ENCODE data around the gene FRY. TPM values are rescaled to one million over a fixed set of nuclear protein-coding genes. Genes with fewer than 3 reads are reported as not detected.

FRY gene
- total RNA-seq, 1 donor from 2014 or later: 38.8 TPM

DNA sequence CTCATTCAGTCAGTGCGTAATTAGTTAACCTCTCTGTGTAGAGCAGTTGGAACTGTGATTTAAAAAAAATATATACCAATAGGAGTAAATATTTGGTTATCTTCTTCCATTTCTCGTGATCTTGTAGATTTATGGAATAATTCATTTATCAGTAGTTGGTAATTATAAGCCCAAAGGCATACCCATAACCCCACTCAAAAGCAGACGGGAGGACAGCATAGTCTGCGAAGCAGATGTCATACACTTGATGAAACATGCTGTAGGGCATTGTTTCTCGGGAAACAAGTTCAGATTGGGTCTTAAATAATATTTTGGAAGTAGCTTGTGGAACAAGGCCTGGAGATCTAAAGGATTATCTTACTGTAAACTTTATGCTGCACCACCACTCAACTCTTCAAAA, 119.7 kb downstream of the FRY start:
- no peaks in the 10 kb centered on the region for H3K27me3 Mint-ChIP-seq (ENCODE audit: low read depth)
- no peak overlapping the region for H3K27ac Mint-ChIP-seq (ENCODE audit: unreplicated experiment)
- H3K36me3 Mint-ChIP-seq (ENCODE audit: low read depth): peaks cover 30% of the 10 kb centered on the region
- H3K4me1 Mint-ChIP-seq (ENCODE audit: low read depth): peaks cover 16% of the 10 kb centered on the region
- no peak for DNase-seq (ENCODE audit: low spot score)
- TF ChIP-seq, protein P1, sequence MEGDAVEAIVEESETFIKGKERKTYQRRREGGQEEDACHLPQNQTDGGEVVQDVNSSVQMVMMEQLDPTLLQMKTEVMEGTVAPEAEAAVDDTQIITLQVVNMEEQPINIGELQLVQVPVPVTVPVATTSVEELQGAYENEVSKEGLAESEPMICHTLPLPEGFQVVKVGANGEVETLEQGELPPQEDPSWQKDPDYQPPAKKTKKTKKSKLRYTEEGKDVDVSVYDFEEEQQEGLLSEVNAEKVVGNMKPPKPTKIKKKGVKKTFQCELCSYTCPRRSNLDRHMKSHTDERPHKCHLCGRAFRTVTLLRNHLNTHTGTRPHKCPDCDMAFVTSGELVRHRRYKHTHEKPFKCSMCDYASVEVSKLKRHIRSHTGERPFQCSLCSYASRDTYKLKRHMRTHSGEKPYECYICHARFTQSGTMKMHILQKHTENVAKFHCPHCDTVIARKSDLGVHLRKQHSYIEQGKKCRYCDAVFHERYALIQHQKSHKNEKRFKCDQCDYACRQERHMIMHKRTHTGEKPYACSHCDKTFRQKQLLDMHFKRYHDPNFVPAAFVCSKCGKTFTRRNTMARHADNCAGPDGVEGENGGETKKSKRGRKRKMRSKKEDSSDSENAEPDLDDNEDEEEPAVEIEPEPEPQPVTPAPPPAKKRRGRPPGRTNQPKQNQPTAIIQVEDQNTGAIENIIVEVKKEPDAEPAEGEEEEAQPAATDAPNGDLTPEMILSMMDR (IDR thresholded peaks at IDR 0.05): no peak
- H3K4me3 Mint-ChIP-seq (ENCODE audit: unreplicated experiment): no peak overlapping the region
- H3K9me3 Mint-ChIP-seq (ENCODE audit: low read depth): peaks cover 7% of the 10 kb centered on the region

DNA sequence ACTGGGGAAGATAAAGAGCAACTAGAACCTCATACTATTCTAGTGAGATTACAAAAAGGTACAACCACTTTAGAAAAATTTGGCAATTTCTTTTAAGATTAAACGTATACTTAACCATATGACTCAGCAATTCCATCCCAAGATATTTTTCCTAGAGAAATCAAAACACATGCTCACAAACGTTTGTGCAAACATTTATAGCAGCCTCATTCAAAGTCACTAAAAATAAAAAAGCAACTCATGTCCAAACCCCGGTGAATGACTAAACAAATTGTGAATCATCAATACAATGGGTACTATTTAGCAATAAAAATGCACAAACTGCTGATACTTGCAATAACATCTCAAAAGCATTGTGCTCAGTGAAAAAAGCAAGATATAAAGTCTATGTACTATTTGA, 121.5 kb downstream of the FRY start:
- no peaks in the 10 kb centered on the region for H3K27me3 Mint-ChIP-seq (ENCODE audit: low read depth)
- H3K27ac Mint-ChIP-seq (ENCODE audit: unreplicated experiment): peak overlapping the region; percentile 49
- H3K4me3 Mint-ChIP-seq (ENCODE audit: unreplicated experiment): no peak overlapping the region
- peaks cover 23% of the 10 kb centered on the region for H3K36me3 Mint-ChIP-seq (ENCODE audit: low read depth)
- H3K9me3 Mint-ChIP-seq (ENCODE audit: low read depth): peaks cover 7% of the 10 kb centered on the region
- DNase-seq (ENCODE audit: low spot score): no peak
- TF ChIP-seq, protein P1 (IDR thresholded peaks at IDR 0.05): no peak
- H3K4me1 Mint-ChIP-seq (ENCODE audit: low read depth): peaks cover 16% of the 10 kb centered on the region

DNA sequence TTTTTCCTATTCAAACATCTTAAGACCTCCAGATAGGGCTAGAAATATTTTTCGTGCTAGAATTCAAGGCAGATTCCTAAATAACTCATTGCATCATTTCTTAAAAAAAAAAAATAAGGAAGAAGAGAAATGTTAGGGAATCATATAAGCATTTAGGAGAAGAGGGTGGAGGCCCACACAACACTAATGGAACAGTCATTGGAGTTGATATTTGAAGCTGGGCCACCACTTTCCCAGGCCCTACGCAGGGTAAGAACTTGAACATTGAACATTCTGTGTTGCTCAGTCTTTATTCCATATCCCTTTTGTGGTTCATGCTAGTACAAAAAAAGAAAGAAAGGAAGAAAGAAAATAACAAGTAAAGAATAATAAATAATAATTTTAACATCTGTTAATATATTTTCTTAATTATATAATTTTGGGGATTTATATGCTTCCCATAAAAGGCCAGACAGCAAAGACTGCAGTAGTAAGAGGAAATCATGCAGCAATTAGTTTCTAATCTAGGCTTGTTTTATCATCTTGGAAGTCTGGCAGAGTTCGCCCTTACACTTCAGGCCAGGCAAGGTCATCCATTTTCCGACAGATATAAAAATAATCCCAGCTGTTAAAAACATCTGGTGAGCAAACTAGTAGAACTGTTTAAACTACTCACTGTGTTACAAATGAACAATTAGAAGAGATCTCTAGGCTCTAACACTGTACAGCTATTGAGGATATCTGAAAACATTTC, 127.7 kb downstream of the FRY start:
- H3K27ac Mint-ChIP-seq (ENCODE audit: unreplicated experiment): no peak overlapping the region

GRCh38 chr13:32162395-32163005, 130.9 kb downstream of the FRY start:
- Mint-ChIP-seq H3K36me3 (ENCODE audit: low read depth) (peaks cover 28% of the 10 kb centered on the region), H3K9me3 (ENCODE audit: low read depth) (no peaks in the 10 kb centered on the region), H3K27me3 (ENCODE audit: low read depth) (no peaks in the 10 kb centered on the region), H3K27ac (ENCODE audit: unreplicated experiment) (no peak overlapping the region), H3K4me3 (ENCODE audit: unreplicated experiment) (no peak overlapping the region), H3K4me1 (ENCODE audit: low read depth) (peaks cover 19% of the 10 kb centered on the region)
- DNase-seq (ENCODE audit: low spot score): no peak
- TF ChIP-seq, protein P1 (IDR thresholded peaks at IDR 0.05): no peak

More for the DNA sequence above, 127.7 kb downstream of the FRY start:
- no peak for DNase-seq (ENCODE audit: low spot score)
- H3K27me3 Mint-ChIP-seq (ENCODE audit: low read depth): no peaks in the 10 kb centered on the region
- no peaks in the 10 kb centered on the region for H3K9me3 Mint-ChIP-seq (ENCODE audit: low read depth)
- H3K4me3 Mint-ChIP-seq (ENCODE audit: unreplicated experiment): no peak overlapping the region
- peaks cover 30% of the 10 kb centered on the region for H3K36me3 Mint-ChIP-seq (ENCODE audit: low read depth)
- H3K4me1 Mint-ChIP-seq (ENCODE audit: low read depth): peaks cover 19% of the 10 kb centered on the region
- TF ChIP-seq, protein P1 (IDR thresholded peaks at IDR 0.05): no peak

GRCh38 chr13:32164622-32165268, 133.2 kb downstream of the FRY start:
- Mint-ChIP-seq H3K4me1 (ENCODE audit: low read depth) (peaks cover 12% of the 10 kb centered on the region), H3K36me3 (ENCODE audit: low read depth) (peaks cover 31% of the 10 kb centered on the region), H3K4me3 (ENCODE audit: unreplicated experiment) (no peak overlapping the region), H3K27me3 (ENCODE audit: low read depth) (no peaks in the 10 kb centered on the region), H3K27ac (ENCODE audit: unreplicated experiment) (no peak overlapping the region), H3K9me3 (ENCODE audit: low read depth) (no peaks in the 10 kb centered on the region)
- DNase-seq (ENCODE audit: low spot score): no peak
- TF ChIP-seq, protein P1 (IDR thresholded peaks at IDR 0.05): peak; percentile 82

All from chondrocyte (in vitro differentiated cells).